Fibroblast of lung (primary cell): ENCODE results near the gene ARL15. TPM values are rescaled to one million over a fixed set of nuclear protein-coding genes. Genes with fewer than 3 reads are reported as not detected.

Source experiments
- DNase-seq, 2 donors: peaks; one replicate each; pipeline versions ENCODE4 v3.0.0 to v3.0.0-alpha.2; 2010; ENCODE audit warnings: low read depth in 2 of 2
- H2AFZ ChIP-seq: 2 replicates; pipeline ENCODE4 v1.5.1; 2012; ENCODE audit warnings: low read length, control low read depth, inconsistent platforms
- H3K27ac ChIP-seq: 2 replicates; pipeline ENCODE4 v1.5.1; 2011; ENCODE audit warnings: low read length, control low read depth; ENCODE audit not compliant: insufficient read depth
- H3K27me3 ChIP-seq: 2 replicates; pipeline ENCODE4 v1.5.1; 2011; ENCODE audit warnings: mild to moderate bottlenecking, low read length; ENCODE audit not compliant: control insufficient read depth, insufficient read depth
- H3K36me3 ChIP-seq: 2 replicates; pipeline ENCODE4 v1.5.1; 2011; ENCODE audit warnings: low read length; ENCODE audit not compliant: control insufficient read depth, insufficient read depth
- H3K4me1 ChIP-seq: 2 replicates; pipeline ENCODE4 v1.5.1; 2011; ENCODE audit warnings: low read length; ENCODE audit not compliant: control insufficient read depth, insufficient read depth; ENCODE audit errors: extremely low read depth
- H3K4me2 ChIP-seq: 2 replicates; pipeline ENCODE4 v1.5.1; 2011; ENCODE audit warnings: low read length, control low read depth; ENCODE audit not compliant: insufficient read depth; ENCODE audit errors: extremely low read depth
- H3K4me3 ChIP-seq, 4 experiments: fragments of 200-600 bp in 1 of 4; sonication (generic) in 1 of 4; replicated peaks in 1 of 4; 2 replicates each; pipeline ENCODE4 v1.5.1; 2011 to 2016; ENCODE audit warnings: low read length in 4 of 4, low read depth in 3 of 4, mild to moderate bottlenecking in 3 of 4, control low read depth in 2 of 4, inconsistent platforms in 1 of 4, mixed read lengths in 1 of 4; ENCODE audit not compliant: insufficient read depth in 1 of 4; ENCODE audit errors: control extremely low read depth in 1 of 4
- H3K79me2 ChIP-seq: 2 replicates; pipeline ENCODE4 v1.5.1; 2012; ENCODE audit warnings: mild to moderate bottlenecking, low read length, inconsistent platforms; ENCODE audit not compliant: control insufficient read depth, insufficient read depth
- H3K9ac ChIP-seq: 2 replicates; pipeline ENCODE4 v1.5.1; 2011; ENCODE audit warnings: mild to moderate bottlenecking, low read length, control low read depth; ENCODE audit not compliant: insufficient read depth
- H3K9me3 ChIP-seq: 2 replicates; pipeline ENCODE4 v1.5.1; 2012; ENCODE audit warnings: low read depth, low read length; ENCODE audit not compliant: control insufficient read depth, insufficient read depth
- H4K20me1 ChIP-seq: 2 replicates; pipeline ENCODE4 v1.5.1; 2011; ENCODE audit warnings: low read length; ENCODE audit not compliant: control insufficient read depth, insufficient read depth; ENCODE audit errors: extremely low read depth
- CTCF ChIP-seq, 2 donors: IDR thresholded peaks in 1 of 2; conservative IDR thresholded peaks in 1 of 2; 1 replicate in 1 of 2; 2 replicates in 1 of 2; pipeline ENCODE4 v1.5.1; 2011 to 2012; ENCODE audit warnings: low read length in 2 of 2, control low read depth in 1 of 2, inconsistent platforms in 1 of 2, low read depth in 1 of 2, mild to moderate bottlenecking in 1 of 2
- EZH2 ChIP-seq: IDR thresholded peaks from 2 replicates; pipeline ENCODE4 v1.5.1; 2012; ENCODE audit warnings: low read length, control low read depth, mild to moderate bottlenecking; ENCODE audit errors: missing control alignments
- polyA plus RNA-seq, 2 donors: library from polyadenylated mRNA; depleted of rRNA in 1 of 2; stranded (reverse) in 1 of 2; unstranded in 1 of 2; fragments of >200 nt; gene quantifications; 2 replicates each; pipeline ENCODE4 v1.2.1, GENCODE V29; 2011 to 2012; ENCODE audit warnings: missing spikeins in 1 of 2
- total RNA-seq: library from RNA; depleted of rRNA; stranded (reverse); fragments of >200 nt; gene quantifications from 2 replicates; pipeline ENCODE4 v1.2.1, GENCODE V29; 2014

Gene ARL15
- total and polyA plus RNA-seq, 2 donors (not counting 1 experiment from before 2014, with no cell fraction given): 20.6 to 28.7 TPM

GRCh38 chr5:53877243-53877642 is 433.1 kb downstream of the ARL15 start:
- DNase-seq: peak; percentile 73 to 83
- Histone ChIP-seq H3K79me2 (no peaks in the 10 kb centered on the region), H3K27ac (no peak overlapping the region), H4K20me1 (no peaks in the 10 kb centered on the region), H3K4me1 (no peaks in the 10 kb centered on the region), H3K9me3 (no peaks in the 10 kb centered on the region), H3K36me3 (no peaks in the 10 kb centered on the region), H3K27me3 (no peaks in the 10 kb centered on the region), H2AFZ (no peak overlapping the region), H3K9ac (no peak overlapping the region), H3K4me2 (peak overlapping the region; percentile 66), H3K4me3 (no peak overlapping the region)
- TF ChIP-seq EZH2 (no peak), CTCF (conservative IDR thresholded peaks at IDR 0.05 in 1 of 2, IDR thresholded peaks at IDR 0.05 in 1 of 2; ENCODE audit: low read depth in 1 of 2, low read length in 2 of 2) (no peak)

- Histone ChIP-seq H3K9ac (no peak overlapping the region), H3K27ac (no peak overlapping the region), H3K4me2 (no peak overlapping the region), H2AFZ (no peak overlapping the region), H3K36me3 (no peaks in the 10 kb centered on the region), H3K9me3 (no peaks in the 10 kb centered on the region), H3K79me2 (no peaks in the 10 kb centered on the region), H3K4me3 (no peak overlapping the region), H3K27me3 (no peaks in the 10 kb centered on the region), H4K20me1 (no peaks in the 10 kb centered on the region), H3K4me1 (no peaks in the 10 kb centered on the region)
- TF ChIP-seq EZH2: no peak
- peak in 1 of 2 donors; percentile 8 for TF ChIP-seq CTCF (conservative IDR thresholded peaks at IDR 0.05 in 1 of 2, IDR thresholded peaks at IDR 0.05 in 1 of 2; ENCODE audit: low read depth in 1 of 2, low read length in 2 of 2)
- DNase-seq: peak in 1 of 2 donors; percentile 3
These were observed 436.0 kb downstream of the ARL15 start for GRCh38 chr5:53874409-53874808.

- Histone ChIP-seq H4K20me1 (no peaks in the 10 kb centered on the region), H3K4me3 (no peak overlapping the region), H3K27ac (no peak overlapping the region), H3K27me3 (no peaks in the 10 kb centered on the region), H3K9ac (no peak overlapping the region), H3K79me2 (no peaks in the 10 kb centered on the region), H3K36me3 (no peaks in the 10 kb centered on the region), H3K4me2 (no peak overlapping the region), H2AFZ (no peak overlapping the region), H3K4me1 (no peaks in the 10 kb centered on the region), H3K9me3 (no peaks in the 10 kb centered on the region)
- no peak for DNase-seq
- no peak for TF ChIP-seq EZH2
- no peak for TF ChIP-seq CTCF (conservative IDR thresholded peaks at IDR 0.05 in 1 of 2, IDR thresholded peaks at IDR 0.05 in 1 of 2; ENCODE audit: low read depth in 1 of 2, low read length in 2 of 2)
These were observed 437.1 kb downstream of the ARL15 start for GRCh38 chr5:53873235-53873634.
